PFSK-1 (cell line): ENCODE data around the gene ZPBP2.

Experiments used
- FOXP2 ChIP-seq: optimal IDR thresholded peaks from 2 replicates; pipeline ENCODE3; 2011; ENCODE audit warnings: borderline replicate concordance, control low read depth, inconsistent platforms; ENCODE audit not compliant: insufficient read depth; ENCODE audit errors: extremely low read length, extremely low read depth
- POLR2AphosphoS5 ChIP-seq: IDR thresholded peaks from 2 replicates; pipeline ENCODE4 v1.6.1; 2012; ENCODE audit warnings: low read depth, mild to moderate bottlenecking, control low read depth, low read length, moderate library complexity
- SIN3A ChIP-seq: IDR thresholded peaks from 2 replicates; pipeline ENCODE4 v1.6.1; 2012; ENCODE audit warnings: mild to moderate bottlenecking, low read length, moderate library complexity, borderline replicate concordance; ENCODE audit not compliant: insufficient read depth
- TAF1 ChIP-seq: IDR thresholded peaks from 2 replicates; pipeline ENCODE4 v1.6.1; 2012; ENCODE audit warnings: low read length, control low read depth, borderline replicate concordance; ENCODE audit not compliant: insufficient read depth

DNA sequence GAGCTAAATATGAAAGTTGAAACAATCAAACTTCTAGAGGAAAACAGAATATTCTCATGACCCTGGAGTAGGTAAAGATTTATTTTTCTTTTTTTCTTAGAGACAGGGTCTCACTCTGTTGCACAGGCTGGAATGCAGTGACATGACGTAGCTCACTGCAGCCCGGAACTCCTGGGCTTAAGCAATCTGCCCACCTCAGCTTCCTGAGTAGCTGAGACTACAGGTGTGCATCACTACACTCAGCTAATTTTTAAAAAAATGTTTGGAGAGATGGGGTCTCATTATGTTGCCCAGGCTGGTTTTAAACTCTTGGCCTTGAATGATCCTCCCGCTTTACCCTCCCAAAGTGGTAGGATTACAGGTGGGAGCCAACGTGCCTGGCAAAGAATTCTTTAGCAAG, 19.4 kb upstream of the ZPBP2 start:
- TF ChIP-seq POLR2AphosphoS5, result no peak
- no peak for TF ChIP-seq SIN3A
- TF ChIP-seq FOXP2, result no peak
- TF ChIP-seq TAF1, result no peak
